BJ (cell line): ENCODE results near the gene ARHGEF28. TPM values are rescaled to one million over a fixed set of nuclear protein-coding genes. Genes with fewer than 3 reads are reported as not detected.

Source experiments
- CTCF ChIA-PET: fragments of 350-600 bp; formaldehyde crosslinking; extraction: SDS; loops from one replicate; lab custom pipeline; 2021; ENCODE audit warnings: antibody characterized with exemption, inconsistent platforms; lab: Yijun Ruan, JAX
- POLR2A ChIA-PET: fragments of 300-600 bp; sonication (Branson Sonifier 250); formaldehyde crosslinking; extraction: SDS; loops from one replicate; lab custom pipeline; 2021; ENCODE audit warnings: antibody characterized with exemption; lab: Charles Lee
- DNase-seq: peaks from one replicate; pipeline ENCODE4 v3.0.0-alpha.2; 2011; ENCODE audit warnings: low read depth
- H3K27me3 ChIP-seq: 2 replicates; pipeline ENCODE4 v1.6.0; 2011; ENCODE audit warnings: low read length; ENCODE audit not compliant: control insufficient read depth, insufficient read depth
- H3K36me3 ChIP-seq: 2 replicates; pipeline ENCODE4 v1.5.1; 2011; ENCODE audit warnings: low read length; ENCODE audit not compliant: control insufficient read depth, insufficient read depth
- H3K4me3 ChIP-seq: 2 replicates; pipeline ENCODE4 v1.5.1; 2011; ENCODE audit warnings: low read depth, mild to moderate bottlenecking, control low read depth, low read length
- CTCF ChIP-seq: IDR thresholded peaks from 2 replicates; pipeline ENCODE4 v1.5.1; 2011; ENCODE audit warnings: low read depth, mild to moderate bottlenecking, control low read depth, inconsistent platforms, low read length, moderate library complexity; ENCODE audit not compliant: insufficient read depth
- polyA plus RNA-seq: library from polyadenylated mRNA; depleted of rRNA; stranded (reverse); fragments of >200 nt; gene quantifications from 2 replicates; pipeline ENCODE4 v1.2.3, GENCODE V29; 2011

Gene ARHGEF28
- polyA plus RNA-seq, 1 experiment, result 2.8 TPM

- H3K36me3 ChIP-seq, result no peaks in the 10 kb centered on the region
- POLR2A ChIA-PET, result interaction anchor here (0.6 kb wide), 1 partner anchor 9 kb away, joined by 8 read pairs; no protein-coding TSS in a partner anchor
- H3K4me3 ChIP-seq, result no peak overlapping the region
- no peak for DNase-seq
- no peaks in the 10 kb centered on the region for H3K27me3 ChIP-seq
- CTCF ChIA-PET, result no interaction called here
- TF ChIP-seq CTCF, result no peak
Measured at GRCh38 chr5:73647721-73648120, 21.7 kb downstream of the ARHGEF28 start.

GRCh38 chr5:73648515-73648914, 22.5 kb downstream of the ARHGEF28 start:
- Histone ChIP-seq H3K36me3 (no peaks in the 10 kb centered on the region), H3K27me3 (no peaks in the 10 kb centered on the region), H3K4me3 (no peak overlapping the region)
- no peak for TF ChIP-seq CTCF
- ChIA-PET CTCF (no interaction called here), POLR2A (no interaction called here)
- DNase-seq, result no peak

GRCh38 chr5:73649926-73650325, 23.9 kb downstream of the ARHGEF28 start:
- Histone ChIP-seq H3K4me3 (no peak overlapping the region), H3K27me3 (no peaks in the 10 kb centered on the region), H3K36me3 (no peaks in the 10 kb centered on the region)
- TF ChIP-seq CTCF, result no peak
- no peak for DNase-seq
- CTCF ChIA-PET, result interaction anchor here (1.8 kb wide), 1 partner anchor 9 kb away, joined by 5 read pairs; no protein-coding TSS in a partner anchor
- POLR2A ChIA-PET, result no interaction called here

GRCh38 chr5:73652391-73652790, 26.4 kb downstream of the ARHGEF28 start:
- Histone ChIP-seq H3K36me3 (no peaks in the 10 kb centered on the region), H3K4me3 (no peak overlapping the region), H3K27me3 (no peaks in the 10 kb centered on the region)
- TF ChIP-seq CTCF, result no peak
- no peak for DNase-seq
- CTCF ChIA-PET, result interaction anchor here (0.7 kb wide), 1 partner anchor 61 kb away, joined by 3 read pairs; no protein-coding TSS in a partner anchor
- POLR2A ChIA-PET, result no interaction called here

GRCh38 chr5:73654171-73654811, 28.3 kb downstream of the ARHGEF28 start:
- H3K36me3 ChIP-seq, result no peaks in the 10 kb centered on the region
- no peaks in the 10 kb centered on the region for H3K27me3 ChIP-seq
- TF ChIP-seq CTCF, result no peak
- ChIA-PET POLR2A (no interaction called here), CTCF (interaction anchor here (1.1 to 2.1 kb wide), 2 partner anchors 18 to 57 kb away, joined by 3 to 6 read pairs; no protein-coding TSS in a partner anchor)
- no peak for DNase-seq
- no peak overlapping the region for H3K4me3 ChIP-seq
